Ovary (tissue), 3 donors: ENCODE results near the gene PRR4.

Source experiments
- EP300 ChIP-seq: sonication (generic); formaldehyde crosslinking; IDR thresholded peaks from one replicate; pipeline ENCODE4 v1.6.1; 2017; ENCODE audit warnings: antibody characterized with exemption
- POLR2A ChIP-seq: fragments of 450-650 bp; IDR thresholded peaks from one replicate; pipeline ENCODE4 v1.6.1; 2017; ENCODE audit warnings: antibody characterized with exemption, mild to moderate bottlenecking, moderate library complexity
- TF ChIP-seq, protein P1 (sequence below), 3 donors: fragments of 450-650 bp in 2 of 3; fragments of 200-600 bp in 1 of 3; IDR thresholded peaks; one replicate each; pipeline versions ENCODE4 v1.5.1 to v1.8.0; 2016 to 2022; ENCODE audit warnings: antibody characterized with exemption in 3 of 3, mild to moderate bottlenecking in 1 of 3
- donor health status: DM: no; HTN: no; CAD: no.

DNA sequence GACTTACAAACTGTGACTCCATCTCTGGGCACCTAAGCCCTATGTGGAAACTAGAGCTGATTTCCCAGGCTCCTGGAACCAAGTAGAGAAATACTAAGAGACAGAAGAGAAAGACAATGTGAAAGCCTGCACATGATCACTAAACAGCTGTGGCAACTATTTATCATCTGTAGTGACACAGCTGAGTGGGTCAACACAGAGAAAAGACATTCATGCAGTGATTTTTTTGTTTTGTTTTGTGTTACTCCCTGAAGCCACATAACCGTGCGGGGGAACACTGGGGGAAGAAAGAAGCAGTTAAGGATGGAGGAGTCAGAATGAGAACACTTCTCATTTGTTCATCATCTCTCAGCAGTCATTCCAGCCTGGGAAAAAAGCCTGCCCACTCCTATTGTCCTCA, 1.5 kb downstream of the PRR4 start:
- TF ChIP-seq, protein P1, sequence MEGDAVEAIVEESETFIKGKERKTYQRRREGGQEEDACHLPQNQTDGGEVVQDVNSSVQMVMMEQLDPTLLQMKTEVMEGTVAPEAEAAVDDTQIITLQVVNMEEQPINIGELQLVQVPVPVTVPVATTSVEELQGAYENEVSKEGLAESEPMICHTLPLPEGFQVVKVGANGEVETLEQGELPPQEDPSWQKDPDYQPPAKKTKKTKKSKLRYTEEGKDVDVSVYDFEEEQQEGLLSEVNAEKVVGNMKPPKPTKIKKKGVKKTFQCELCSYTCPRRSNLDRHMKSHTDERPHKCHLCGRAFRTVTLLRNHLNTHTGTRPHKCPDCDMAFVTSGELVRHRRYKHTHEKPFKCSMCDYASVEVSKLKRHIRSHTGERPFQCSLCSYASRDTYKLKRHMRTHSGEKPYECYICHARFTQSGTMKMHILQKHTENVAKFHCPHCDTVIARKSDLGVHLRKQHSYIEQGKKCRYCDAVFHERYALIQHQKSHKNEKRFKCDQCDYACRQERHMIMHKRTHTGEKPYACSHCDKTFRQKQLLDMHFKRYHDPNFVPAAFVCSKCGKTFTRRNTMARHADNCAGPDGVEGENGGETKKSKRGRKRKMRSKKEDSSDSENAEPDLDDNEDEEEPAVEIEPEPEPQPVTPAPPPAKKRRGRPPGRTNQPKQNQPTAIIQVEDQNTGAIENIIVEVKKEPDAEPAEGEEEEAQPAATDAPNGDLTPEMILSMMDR (IDR thresholded peaks at IDR 0.05): no peak
- no peak for TF ChIP-seq EP300
- no peak for TF ChIP-seq POLR2A
